Omental fat pad (tissue), 4 donors: Measurements from ENCODE around the gene PDRG1. TPM values are rescaled to one million over a fixed set of nuclear protein-coding genes. Genes with fewer than 3 reads are reported as not detected.

Experiments used
- ATAC-seq: fragments of 150-250 bp; one replicate; pipeline ENCODE4 v1.9.1; 2016; ENCODE audit warnings: mild to moderate bottlenecking, moderate library complexity; ENCODE audit not compliant: low FRiP score
- DNase-seq: peaks from one replicate; pipeline ENCODE4 v3.0.0-alpha.2; 2019; ENCODE audit warnings: low spot score
- small RNA-seq: library from RNA; depleted of rRNA; stranded (forward); fragments of <200 nt; gene quantifications from one replicate; pipeline ENCODE3, GENCODE V24; 2016
- total RNA-seq, 4 donors: library from RNA; depleted of rRNA; stranded (reverse); fragments of >200 nt; gene quantifications; one replicate each; pipeline ENCODE4 v1.1.0, GENCODE V29; 2016
- TF ChIP-seq, protein P1 (sequence below), 3 donors: fragments of 450-650 bp; IDR thresholded peaks; one replicate each; pipeline ENCODE4 v1.5.1; 2016 to 2017; ENCODE audit warnings: antibody characterized with exemption in 3 of 3, mild to moderate bottlenecking in 3 of 3, moderate library complexity in 2 of 3

The PDRG1 gene
- total RNA-seq, 4 donors from 2014 or later = 6.7 to 9.2 (median 7.4) TPM

DNA sequence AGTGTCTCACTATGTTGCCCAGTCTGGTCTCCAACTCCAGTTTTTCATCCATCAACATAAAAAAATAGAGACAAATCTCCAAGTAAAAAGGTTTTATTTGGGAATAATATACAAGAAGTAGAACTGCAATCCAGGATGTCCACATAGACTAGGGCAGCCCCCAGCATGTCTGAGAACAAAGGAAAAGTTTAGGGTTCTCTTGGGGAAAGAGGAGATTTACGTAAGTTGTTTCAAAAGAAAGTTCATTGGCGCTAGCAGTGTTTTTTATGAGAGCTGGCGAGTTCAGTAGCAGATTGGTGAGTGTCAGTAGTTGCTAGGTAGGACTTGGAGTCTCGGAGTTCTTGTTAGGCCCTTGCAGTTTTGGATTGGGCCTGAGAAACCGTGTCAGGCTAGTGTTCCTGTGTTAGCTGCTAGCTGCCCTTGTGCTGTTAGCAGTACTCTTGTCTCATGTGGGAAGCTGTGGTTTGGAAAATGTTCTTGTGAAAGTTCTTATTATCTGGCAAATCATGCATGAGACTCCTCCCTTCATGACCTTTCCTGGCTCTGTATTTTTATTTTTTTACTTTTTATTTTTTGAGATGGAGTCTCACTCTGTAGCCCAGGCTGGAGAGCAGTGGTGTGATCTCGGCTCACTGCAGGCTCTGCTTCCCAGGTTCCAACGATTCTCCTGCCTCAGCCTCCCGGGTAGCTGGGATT, 56.7 kb downstream of the PDRG1 start:
- TF ChIP-seq, protein P1, sequence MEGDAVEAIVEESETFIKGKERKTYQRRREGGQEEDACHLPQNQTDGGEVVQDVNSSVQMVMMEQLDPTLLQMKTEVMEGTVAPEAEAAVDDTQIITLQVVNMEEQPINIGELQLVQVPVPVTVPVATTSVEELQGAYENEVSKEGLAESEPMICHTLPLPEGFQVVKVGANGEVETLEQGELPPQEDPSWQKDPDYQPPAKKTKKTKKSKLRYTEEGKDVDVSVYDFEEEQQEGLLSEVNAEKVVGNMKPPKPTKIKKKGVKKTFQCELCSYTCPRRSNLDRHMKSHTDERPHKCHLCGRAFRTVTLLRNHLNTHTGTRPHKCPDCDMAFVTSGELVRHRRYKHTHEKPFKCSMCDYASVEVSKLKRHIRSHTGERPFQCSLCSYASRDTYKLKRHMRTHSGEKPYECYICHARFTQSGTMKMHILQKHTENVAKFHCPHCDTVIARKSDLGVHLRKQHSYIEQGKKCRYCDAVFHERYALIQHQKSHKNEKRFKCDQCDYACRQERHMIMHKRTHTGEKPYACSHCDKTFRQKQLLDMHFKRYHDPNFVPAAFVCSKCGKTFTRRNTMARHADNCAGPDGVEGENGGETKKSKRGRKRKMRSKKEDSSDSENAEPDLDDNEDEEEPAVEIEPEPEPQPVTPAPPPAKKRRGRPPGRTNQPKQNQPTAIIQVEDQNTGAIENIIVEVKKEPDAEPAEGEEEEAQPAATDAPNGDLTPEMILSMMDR (IDR thresholded peaks at IDR 0.05) = no peak
- no peak for DNase-seq
- ATAC-seq = peak; percentile 80

Small RNAs within 50 kb of the gene (small RNA-seq; reads per million reads assigned to genes)
- not detected for gene RNU1-94P

Other genes with a start within 250 kb of the PDRG1 start
- gene BCL2L1, start 229.2 kb downstream of the PDRG1 start, total RNA-seq = 100 to 1,000 TPM in 2 of 4 donors, 10 to 100 TPM in 2; 65.0 to 140 (median 112) TPM
- 1 to 10 TPM in 2 of 4 donors, under 1 TPM in 2; 0.82 to 4.8 (median 0.97) TPM for gene TPX2, start 212.8 kb downstream of the PDRG1 start, total RNA-seq
- under 1 TPM in 1 of 4 donors, not detected in 3; 0.12 TPM for gene MYLK2, start 132.7 kb downstream of the PDRG1 start, total RNA-seq
- gene FOXS1, start 106.4 kb downstream of the PDRG1 start, total RNA-seq = 1 to 10 TPM in 1 of 4 donors, under 1 TPM in 2, not detected in 1; 0.48 to 1.3 (median 0.63) TPM
- 1 to 10 TPM in 1 of 4 donors, under 1 TPM in 2, not detected in 1; 0.84 to 3.7 (median 0.96) TPM for gene DUSP15, start 81.5 kb downstream of the PDRG1 start, total RNA-seq
- gene TTLL9, start 81.4 kb downstream of the PDRG1 start, total RNA-seq = 1 to 10 TPM in 1 of 4 donors, under 1 TPM in 3; 0.24 to 1.4 (median 0.28) TPM
- not detected for gene XKR7, start 16.1 kb upstream of the PDRG1 start, total RNA-seq
- 10 to 100 TPM in 1 of 4 donors, 1 to 10 TPM in 3; 2.4 to 41.6 (median 6.7) TPM for gene CCM2L, start 58.4 kb upstream of the PDRG1 start, total RNA-seq
- gene HCK, start 100.2 kb upstream of the PDRG1 start, total RNA-seq = 10 to 100 TPM; 22.4 to 68.6 (median 39.2) TPM
- 10 to 100 TPM; 23.3 to 32.3 (median 31.5) TPM for gene TM9SF4, start 157.7 kb upstream of the PDRG1 start, total RNA-seq